Fibroblast of skin of left biceps (primary cell): Measurements from ENCODE around the gene FAM193B.

ENCODE experiments used
- DNase-seq, 2 experiments: peaks; one replicate each; pipeline ENCODE4 v3.0.0-alpha.2; 2013; ENCODE audit warnings: low read depth in 2 of 2

FAM193B gene

DNA sequence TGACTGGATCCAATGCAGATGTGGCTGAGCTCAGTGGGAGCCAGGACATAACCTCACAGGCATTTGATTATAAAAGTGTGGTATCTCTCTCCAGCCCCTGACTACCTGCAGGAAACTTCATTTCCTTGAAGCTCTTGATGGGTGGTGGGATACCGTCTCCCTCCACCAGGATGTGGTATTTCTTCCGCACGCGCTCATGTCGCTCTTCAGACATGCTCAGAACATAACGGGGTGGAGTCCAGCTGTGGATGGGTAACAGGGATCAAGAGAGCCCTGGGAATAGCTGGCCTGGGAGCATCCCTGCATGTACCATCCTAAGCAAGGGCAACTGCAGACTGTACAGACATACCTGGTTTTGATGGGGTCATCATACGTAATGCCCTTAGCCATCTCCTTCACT, 38.8 kb downstream of the FAM193B start:
- DNase-seq, result no peak

DNA sequence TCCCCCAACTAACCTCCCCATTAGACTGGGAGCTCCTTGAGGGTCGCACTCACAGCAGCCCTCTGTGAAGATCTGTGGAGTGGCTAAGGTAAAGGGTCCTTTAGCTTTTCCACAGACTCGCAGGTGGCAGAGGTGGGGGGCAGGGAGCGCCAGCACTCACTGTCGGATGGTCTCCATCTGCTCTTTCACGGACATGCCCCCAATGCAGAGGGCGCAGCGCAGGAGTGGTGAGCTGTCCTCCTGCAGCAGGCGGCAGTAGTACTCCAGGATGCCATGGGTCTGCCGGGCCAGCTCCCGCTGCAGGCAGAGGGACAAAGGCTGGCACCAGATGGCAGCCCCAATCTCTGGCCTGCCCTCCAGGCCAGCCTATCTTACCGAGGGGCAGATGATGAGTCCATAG, 39.8 kb downstream of the FAM193B start:
- DNase-seq, result no peak

GRCh38 chr5:177513500-177513899, 40.9 kb downstream of the FAM193B start:
- DNase-seq, result no peak

- no peak for DNase-seq
These were observed 41.5 kb downstream of the FAM193B start for GRCh38 chr5:177512736-177513380.

- DNase-seq, result no peak
These were observed 42.3 kb downstream of the FAM193B start for GRCh38 chr5:177511796-177512675.

DNA sequence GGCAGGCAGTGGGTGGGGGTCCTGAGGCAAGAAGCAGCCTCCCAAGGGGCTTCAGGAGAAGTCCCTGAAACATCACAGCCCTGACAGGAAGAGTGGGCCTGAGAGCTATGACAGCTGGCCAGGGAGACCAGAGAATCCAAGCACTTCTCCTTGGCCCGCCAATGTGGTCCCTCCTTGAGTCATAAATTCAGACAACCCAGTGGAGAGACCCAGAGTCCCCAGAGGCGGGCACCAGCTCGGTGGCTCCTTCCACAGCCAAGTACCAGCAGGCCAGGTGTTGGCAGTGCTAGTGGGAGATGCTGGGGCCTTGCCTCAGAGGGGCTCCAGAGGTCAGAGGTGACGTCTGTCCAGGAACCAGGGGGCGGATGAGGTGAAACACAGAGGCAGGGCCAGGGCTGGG, 43.2 kb downstream of the FAM193B start:
- no peak for DNase-seq

DNA sequence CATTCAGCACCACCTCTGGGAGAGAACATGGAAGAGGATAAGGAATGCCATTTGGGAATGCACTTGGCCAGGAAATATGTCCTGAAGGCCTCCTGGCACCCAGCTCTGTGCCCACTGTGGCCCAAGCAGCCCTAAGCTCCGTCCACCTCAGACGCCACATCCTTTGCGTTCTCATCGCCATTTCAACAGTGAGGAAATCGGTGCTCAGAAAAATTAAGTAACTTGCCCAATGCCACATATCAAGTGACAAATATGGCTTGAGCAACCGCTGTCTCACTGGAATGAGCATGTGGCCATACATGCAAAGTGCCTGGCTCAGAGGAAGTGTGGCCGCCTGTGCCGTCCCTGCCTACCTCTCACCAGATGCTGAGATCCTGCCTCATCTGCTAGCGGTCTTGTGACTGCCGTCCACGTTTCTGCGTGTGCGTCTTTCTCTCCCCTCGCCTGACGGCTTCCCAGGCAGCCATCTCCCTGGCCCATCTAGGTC, 43.8 kb downstream of the FAM193B start:
- DNase-seq, result no peak

DNA sequence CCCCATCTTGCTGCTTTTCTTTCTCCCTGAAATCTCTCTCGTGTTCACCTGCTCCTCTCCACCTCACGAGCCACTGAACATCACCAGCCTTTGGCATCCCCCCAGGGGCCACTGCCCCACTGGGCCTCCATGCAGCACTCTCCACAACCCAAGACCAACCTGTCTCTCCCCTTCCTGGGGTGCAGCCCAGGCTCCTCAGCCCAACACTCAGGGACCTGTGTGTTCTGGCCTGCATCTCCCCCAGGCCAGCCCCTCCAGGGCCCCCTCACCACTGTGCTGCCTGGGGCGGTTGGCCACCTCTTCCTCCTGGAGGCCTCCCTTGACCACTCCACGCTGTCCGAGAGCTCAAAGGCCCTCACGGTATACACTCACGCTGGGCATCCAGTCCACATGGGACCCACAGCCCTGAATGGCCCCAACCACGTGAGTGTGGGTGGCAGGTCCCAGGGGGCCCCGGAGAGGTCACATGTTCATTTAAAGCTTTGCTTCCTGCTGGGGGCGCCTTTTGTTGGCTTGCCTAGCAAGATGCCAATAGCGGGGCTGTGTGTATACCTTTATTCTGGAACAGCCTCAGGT, 44.3 kb downstream of the FAM193B start:
- DNase-seq, result no peak

- no peak for DNase-seq
These were observed 44.9 kb downstream of the FAM193B start, which contains the start of gene DOK3 for GRCh38 chr5:177509381-177509951. TSS of gene DOK3 (minus strand) at chr5:177509826. CDS start at chr5:177509540, 286 bp downstream.

GRCh38 chr5:177508837-177509236, 45.5 kb downstream of the FAM193B start:
- DNase-seq, result no peak

DNA sequence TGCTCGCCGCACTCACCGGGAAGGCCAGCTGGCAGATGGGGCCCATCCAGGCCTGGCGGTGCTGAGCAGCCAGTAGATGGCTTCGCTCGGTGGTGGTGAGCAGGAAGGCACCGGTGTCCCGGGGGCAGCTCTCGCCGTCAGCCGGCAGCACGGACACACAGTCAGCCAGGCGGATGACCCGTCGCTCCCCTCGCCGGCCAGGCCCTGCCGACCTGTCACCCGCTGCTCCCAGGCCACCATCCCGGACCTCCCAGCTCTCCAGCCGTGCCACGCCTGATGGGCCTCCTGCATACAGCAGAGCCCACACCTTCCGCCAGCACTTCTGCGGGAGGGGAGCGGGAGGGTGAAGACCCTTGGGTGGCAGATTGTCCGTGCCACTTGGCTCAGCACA, 46.1 kb downstream of the FAM193B start:
- no peak for DNase-seq

GRCh38 chr5:177507596-177508220, 46.7 kb downstream of the FAM193B start:
- DNase-seq, result no peak

DNA sequence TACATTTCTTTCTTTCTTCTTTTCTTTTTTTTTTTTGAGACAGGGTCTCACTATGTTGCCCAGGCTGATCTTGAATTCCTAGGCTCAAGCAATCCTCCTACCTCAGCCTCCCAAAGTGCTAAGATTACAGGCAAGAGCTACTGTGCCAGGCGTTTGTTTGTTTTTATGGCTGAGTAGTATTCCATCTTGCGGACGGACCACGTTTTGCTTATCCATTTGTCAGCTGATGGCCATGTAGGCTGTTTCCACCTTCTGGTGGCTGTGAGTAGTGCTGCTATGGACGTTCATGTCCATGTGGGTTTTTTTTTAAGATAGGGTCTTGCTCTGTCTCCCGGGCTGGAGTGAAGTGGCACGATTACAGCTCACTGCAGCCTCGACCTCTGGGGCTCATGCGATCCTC, 47.2 kb downstream of the FAM193B start:
- no peak for DNase-seq

DNA sequence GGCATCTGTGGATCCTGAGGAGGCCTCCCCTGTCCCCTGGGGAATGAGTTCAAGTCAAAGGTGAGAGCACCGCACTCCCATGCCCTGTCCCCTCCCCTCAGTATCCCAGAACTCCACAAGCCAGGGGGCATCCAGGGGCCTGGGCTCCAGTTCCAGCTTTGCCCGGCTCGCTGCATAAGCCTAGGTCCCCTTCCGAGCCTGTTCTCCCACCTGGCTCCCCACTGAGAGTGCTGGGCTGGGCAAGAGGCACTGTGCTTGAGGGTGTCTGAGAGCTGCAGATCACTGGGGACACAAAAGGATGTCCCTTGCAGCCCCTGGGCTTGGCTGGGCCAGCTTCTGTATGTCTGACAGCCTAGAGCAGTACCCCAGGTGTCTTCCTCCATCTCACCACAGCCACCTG, 49.3 kb downstream of the FAM193B start:
- no peak for DNase-seq

DNA sequence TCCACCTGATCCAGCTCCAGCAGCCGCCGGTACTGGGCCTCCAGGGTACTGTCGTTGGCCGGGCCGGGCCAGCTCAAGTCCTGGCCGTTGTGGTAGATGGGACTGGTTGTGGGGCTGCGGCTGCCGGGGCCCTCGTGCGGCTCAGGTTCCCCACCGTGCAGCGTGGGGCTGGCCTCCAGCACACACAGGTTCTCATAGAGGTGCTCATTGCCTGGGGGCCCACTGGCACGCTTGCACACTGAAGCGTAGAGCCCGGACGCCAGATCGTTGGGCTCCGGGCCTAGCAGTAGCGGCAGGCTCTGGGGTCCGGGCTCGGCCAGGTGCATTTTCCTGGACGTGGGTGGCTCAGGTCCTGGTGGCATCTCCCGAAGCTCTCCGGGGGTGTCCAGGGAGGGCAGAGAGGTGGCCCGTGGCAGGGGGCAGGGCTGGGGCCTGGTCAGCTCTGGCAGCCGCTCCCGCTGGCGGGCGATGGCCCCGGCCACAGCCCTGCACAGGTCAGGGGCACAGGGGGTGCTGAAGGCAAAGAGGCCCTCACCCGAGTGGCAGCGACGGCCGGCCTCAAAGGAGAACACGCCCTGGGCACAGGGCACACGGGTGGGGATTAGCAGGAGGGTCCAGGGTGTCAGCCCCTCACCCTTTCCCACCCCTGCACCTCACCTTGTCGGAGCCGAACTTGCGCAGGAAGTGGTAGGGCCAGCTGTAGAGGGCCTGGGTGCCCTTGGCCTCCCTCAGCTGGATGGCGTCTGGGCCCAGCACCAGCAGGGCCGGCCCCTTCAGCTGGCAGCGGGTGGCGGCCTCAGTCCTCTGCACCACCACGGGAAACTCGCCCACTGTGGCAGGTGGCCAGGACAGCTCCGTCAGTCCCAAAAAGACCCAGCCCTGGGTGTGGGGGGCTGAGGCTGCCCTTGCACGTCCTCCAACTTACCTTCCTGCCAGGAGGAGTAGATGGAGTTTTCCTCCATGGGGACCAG, 50.0 kb downstream of the FAM193B start:
- DNase-seq, result no peak

DNA sequence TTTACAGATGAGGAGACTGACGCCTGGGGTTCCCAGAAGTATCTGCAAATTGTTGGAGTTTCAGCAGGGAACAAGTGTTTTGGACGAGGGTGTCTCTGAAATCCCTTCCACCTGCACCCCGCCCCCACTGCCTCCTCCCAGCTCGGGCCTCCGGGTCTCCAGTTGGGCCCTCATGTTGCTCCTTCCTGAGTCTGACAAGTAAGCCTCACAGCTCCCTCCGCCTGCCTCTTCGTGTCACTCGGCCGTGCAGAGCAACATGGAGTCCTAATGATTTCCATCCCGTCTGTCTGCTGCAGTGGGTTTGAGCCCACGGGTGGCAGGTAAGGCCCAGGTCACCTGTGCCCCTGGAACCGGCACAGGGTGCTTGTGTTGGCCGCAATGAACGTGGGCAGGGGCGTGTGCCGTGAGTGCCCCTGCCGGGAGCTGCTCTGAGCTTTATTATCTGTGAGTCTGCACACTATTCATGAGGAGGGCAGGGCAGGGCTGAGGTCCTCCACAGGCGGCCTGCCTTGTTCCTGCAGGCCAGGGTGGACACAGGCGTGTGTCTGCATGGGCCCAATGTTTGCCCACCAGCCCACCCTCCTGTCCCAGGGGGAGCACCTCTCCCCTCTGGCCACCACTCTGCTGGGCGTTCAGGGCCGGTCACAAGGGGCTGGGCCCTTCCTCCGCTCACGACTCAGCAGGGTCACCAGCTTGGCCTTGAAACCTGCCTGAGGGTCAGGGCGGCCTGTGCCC, 50.8 kb downstream of the FAM193B start:
- DNase-seq, result no peak

GRCh38 chr5:177502886-177503285, 51.5 kb downstream of the FAM193B start:
- no peak for DNase-seq

GRCh38 chr5:177501874-177502678, 52.3 kb downstream of the FAM193B start:
- DNase-seq, result no peak
